DMS153 treated with DMSO at 0.1 percent for 48 hours (cell line): ENCODE results near the gene RPS28.
"Not testable (repeated sequence)": the region's sequence is repeated elsewhere in the genome, so short reads cannot be mapped to it uniquely, and the experiment has no call there.

ENCODE experiments used
- DNase-seq: peaks from one replicate; lab custom pipeline; 2025; ENCODE audit not compliant: unreplicated experiment; lab: John Stamatoyannopoulos, UW

The RPS28 gene

DNA sequence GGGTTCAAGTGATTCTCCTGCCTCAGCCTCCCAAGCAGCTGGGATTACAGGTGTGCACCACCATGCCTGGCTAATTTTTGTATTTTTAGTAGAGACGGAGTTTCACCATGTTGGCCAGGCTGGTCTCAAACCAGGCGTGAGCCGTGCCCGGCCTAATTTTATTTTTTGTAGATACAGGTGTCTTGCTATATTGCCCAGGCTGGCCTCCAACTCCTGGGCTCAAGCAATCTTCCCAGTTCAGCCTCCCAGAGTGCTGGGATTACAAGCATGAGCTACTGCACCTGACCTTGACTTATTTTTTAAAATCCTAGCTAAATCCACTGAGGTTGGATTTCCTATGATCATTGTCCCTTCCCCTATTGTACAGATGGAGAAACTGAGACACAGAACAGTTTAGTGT is 20.2 kb downstream of the RPS28 start:
- not testable (repeated sequence) for DNase-seq

DNA sequence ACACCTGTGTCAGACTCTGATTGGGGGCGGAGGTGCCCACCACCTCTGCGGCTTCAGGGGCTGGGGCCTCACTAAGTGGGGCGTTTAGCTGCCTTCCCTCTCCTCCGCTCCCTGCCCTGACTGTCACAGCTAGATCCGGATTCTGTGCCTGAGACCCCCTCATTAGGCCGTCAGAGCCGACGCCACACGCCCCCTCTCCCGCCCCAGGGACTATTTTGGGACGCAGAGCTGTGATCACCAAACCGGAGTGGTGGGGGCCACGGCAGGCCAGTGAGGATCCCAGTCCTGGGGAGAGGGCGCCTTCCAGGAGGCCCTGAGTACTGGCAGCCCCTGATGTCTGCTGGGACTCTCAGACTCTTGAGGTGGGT is 21.0 kb downstream of the RPS28 start:
- DNase-seq = no peak

DNA sequence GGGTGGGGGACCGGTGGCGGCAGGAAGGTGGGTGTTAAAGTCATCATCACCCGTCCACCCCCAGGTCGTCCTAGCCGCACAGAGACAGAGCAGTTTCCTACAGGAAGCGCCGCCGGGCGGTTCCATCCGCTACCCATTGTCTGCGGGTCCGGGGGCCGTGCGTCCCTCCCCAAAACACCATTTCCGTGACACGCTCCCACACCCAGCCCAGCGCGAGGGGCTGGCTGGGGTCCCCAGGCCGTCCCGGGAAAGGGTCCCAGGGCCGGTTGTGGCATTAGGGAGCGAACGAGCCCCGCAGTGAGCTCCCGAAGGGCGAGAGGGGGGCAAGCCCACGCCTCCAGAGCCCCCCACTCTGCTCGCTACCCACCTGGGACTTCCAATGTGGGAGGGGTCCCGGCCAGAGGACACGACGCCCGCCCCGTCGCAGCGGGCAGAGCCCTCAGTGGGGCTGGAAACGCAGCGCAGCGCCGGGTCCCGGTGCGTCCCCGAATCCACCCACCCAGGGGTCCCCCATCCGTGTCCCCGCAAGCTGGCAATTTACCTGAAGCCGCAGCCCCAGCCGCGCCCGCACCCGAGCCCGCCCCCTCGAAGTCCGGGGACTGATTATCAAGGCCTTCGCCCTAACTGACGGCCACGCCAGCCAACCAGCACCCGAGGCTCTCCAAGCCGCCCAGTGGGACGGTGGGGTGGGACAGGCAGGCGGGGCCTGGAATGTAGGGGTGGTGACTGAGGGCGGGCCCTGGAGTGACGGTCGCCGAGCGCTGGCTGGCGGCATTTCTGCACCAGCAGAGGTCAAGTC is 21.6 kb downstream of the RPS28 start, which contains the start of gene KANK3:
Gene KANK3, minus strand, starts transcription at position 579 of the 799 bp plus-strand sequence. CDS start 5,434 bp downstream, outside the sequence.
- DNase-seq = peak; percentile 71

DNA sequence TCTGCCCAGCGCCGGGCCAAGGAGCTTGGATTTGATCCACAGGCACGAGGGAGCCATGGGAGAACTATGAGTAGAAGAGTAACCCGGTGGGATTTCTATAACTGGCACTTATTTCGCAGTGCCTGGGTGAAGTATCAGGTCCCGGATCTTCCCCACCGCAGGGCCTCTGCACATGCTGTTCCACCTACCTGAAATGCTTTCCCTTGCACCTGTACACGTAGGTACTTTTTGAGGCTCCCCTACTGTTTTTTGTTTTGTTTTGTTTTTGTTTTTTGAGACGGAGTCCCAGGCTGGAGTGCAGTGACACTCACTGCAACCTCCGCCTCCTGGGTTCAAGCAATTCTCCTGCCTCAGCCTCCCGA is 22.2 kb downstream of the RPS28 start:
- DNase-seq = no peak

DNA sequence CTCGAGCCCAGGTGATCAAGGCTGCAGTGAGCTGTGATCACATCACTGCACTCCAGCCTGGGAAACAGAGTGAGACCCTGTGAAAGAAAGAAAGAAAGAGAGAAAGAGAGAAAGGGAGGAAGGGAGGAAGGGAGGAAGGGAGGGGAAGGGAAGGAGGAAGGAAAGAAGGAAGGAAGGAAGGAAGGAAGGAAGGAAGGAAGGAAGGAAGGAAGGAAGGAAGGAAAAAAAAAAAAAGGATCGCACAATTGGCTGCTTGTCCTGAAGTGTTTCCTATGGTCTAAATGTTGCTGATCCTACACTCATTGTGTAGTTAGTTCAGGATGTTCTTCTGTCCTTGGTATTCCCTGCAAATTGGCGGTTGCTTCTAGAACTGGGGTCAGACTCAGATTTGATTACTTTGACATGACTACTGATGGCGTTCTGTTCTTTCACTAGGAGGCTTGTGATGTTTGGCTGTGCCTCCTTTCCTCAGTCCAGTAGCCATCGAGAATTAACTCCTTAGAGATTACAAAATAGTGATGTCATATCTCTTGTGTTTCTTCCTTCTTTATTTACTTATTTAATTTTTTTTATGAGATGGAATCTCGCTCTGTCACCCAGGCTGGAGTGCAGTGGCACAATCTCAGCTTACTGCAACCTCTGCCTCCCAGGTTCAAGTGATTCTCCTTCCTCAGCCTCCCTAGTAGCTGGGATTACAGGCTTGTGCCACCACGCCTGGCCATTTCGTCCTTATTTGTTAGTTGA is 28.5 kb downstream of the RPS28 start:
- not testable (repeated sequence) for DNase-seq

DNA sequence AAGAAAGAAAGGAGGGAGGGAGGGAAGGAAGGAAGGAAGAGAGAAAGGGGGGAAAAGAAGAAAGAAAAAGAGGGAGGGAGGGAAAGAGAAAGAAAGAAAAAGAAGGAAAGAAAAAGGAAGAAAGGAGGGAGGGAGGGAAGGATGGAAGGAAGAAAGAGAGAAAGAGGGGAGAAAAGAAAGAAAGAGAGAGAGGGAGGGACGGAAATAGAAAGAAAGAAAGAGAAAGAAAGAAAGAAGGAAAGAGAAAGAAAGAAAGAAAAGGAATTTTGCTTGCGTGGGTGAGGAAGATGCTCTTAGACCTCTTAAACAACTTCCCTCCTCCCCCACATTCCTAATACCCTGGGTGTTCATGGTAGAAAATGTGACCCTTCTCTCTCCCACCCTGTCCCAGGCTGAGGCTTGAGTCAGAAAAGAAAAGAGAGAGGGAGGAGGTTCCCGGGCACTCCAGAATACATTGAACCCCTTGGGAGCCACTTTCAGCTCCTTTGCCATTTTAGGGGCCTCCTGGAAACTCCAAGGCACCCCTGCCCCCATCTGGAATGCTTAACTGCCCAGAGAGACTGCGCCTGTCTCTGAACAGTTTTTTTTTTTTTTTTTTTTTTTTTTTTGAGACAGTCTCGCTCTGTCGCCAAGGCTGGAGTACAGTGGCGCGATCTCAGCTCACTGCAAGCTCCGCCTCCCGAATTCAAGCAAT is 31.0 kb downstream of the RPS28 start:
- no peak for DNase-seq

DNA sequence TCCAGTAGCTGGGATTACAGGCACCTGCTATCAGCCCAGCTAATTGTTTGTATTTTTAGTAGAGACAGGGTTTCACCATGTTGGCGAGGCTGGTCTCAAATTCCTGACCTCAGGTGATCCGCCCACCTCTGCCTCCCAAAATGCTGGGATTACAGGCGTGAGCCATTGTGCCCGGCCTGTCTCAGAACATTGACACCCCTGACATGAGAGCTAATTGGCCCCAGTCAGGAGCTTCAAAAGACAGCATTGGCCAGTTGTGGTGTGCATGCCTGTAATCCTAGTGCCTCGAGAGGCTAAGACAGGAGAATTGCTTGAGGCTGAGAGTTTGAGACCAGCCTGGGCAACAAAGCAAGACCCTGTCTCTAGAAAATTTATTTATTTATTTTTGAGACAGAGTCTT is 31.5 kb downstream of the RPS28 start:
- DNase-seq = not testable (repeated sequence)

DNA sequence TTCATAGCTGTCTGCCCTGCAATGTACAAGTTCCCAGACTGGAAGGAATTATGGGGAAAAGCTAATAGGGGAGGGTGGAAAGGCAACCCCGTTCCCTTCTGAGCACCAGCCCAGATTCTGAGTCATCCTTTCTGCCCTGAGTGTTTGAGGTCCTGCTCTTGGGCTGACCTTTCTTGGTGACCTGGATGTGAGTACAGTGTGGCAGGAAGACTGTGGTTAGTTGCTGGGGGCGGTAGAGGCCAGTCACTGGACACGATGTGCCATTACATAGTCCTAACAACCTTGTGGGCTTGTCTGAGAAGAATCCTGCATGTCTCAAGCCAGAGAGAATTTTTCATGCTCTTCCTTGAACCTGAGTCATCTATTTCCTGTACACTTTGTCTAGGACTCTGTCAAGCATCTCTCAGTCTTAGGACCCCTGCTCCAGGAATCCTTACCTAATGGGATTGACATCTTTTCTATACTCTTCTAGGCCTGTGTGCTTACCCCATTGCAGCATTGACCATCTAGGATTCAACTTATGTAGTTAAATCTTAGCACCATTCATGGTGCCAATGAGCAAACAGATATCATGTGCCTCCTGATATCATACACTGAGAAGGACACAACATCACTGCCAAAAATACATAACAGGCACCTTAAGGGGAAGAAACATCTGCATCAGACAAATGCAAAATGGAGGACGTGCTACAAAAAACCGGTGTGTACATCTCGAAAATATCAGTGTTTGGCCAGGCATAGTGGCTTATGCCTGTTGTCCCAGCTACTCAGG is 34.5 kb downstream of the RPS28 start:
- DNase-seq = no peak

DNA sequence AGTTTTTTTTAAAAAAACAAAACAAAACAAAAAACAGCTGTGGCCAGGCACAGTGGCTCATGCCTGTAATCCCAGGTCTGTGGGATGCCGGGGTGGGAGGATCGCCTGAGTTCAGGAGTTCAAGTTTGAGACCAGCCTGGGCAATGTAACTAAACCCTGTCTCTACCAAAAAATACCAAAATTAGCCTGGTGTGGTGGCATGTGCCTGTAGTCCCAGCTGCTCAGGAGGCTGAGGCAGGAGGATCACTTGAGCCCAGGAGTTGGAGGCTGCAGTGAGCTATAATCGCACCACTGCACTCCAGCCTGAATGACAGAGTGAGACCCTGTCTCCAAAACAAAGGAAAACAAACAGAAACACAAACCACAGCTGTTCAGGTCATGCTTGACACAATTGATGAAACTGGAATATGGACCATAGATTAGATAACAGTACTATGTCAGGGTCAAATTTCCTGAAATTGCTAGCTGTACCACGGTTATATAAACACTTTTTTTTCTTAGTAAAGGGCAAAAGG is 35.8 kb downstream of the RPS28 start:
- no peak for DNase-seq

DNA sequence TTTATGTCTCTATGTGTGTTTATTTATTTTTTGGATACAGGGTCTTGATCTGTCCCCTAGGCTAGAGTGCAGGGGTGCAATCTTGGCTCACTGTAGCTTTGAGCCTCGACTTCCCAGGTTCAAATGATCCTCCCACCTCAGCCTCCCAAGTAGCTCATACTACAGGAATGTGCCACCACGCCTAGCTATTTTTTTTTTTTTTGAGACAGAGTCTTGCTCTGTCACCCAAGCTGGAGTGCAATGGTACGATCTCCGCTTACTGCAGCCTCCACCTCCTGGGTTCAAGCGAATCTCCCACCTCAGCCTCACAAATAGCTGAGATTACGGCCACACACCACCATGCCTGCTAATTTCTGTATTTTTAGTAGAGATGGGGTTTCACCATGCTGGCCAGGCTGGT is 37.7 kb downstream of the RPS28 start:
- DNase-seq = no peak

DNA sequence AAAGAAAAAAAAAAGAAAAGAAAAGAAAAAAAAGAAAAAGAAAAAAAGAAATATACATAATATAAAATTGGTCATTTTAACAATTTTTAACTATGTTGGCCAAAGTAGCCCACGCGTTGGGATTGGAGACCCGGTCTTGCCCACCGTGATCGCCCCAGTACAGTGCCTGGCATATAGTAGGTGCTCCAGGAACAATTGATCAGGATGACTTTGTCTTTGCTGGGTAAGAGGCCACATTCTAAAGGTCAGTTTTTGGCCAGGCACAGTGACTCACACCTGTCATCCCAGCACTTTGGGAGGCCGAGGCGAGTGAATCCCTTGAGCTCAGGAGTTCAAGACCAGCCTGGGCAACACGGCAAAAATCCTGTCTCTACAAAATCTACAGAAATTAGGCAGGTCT is 38.9 kb downstream of the RPS28 start:
- no peak for DNase-seq

DNA sequence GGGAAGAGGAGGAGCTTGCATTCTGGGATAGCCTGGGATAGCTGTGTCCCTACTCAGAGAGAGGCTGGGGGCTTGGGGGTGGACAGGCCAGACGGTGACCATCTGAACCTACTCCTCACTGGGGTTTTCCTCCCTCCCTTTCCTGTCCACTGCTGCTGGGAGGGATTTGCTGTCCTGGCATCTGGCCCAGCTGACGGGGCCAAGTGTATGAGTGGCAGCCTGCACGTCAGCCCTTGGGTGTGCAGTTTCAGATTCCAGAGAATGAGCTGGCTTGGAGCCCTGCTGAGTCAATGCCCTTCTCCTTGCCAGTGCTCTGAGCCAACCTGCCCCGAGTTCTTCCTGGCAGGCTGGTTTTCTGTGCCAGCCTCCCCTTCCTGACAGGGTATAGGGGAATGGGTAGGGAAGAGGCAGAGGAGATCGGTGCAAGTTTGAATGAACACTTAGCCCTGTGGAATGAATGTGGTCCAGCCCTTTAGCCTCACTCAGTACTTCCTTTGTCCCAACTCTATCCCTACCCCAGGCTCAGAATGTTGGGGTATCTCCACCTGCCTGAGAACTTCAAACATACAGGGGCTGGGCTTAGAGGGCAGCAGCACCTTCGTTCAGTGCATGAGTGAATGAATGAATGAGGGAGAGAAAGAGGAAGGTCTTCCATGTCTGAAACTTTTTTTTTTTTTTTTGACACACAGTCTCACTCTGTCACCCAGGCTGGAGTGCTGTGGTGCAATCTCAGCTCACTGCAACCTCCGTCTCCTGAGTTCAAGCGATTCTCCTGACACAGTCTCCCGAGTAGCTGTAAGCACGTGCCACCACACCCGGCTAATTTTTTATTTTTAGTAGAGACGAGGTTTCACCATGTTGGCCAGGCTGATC is 40.9 kb downstream of the RPS28 start:
- peak; percentile 63 for DNase-seq

DNA sequence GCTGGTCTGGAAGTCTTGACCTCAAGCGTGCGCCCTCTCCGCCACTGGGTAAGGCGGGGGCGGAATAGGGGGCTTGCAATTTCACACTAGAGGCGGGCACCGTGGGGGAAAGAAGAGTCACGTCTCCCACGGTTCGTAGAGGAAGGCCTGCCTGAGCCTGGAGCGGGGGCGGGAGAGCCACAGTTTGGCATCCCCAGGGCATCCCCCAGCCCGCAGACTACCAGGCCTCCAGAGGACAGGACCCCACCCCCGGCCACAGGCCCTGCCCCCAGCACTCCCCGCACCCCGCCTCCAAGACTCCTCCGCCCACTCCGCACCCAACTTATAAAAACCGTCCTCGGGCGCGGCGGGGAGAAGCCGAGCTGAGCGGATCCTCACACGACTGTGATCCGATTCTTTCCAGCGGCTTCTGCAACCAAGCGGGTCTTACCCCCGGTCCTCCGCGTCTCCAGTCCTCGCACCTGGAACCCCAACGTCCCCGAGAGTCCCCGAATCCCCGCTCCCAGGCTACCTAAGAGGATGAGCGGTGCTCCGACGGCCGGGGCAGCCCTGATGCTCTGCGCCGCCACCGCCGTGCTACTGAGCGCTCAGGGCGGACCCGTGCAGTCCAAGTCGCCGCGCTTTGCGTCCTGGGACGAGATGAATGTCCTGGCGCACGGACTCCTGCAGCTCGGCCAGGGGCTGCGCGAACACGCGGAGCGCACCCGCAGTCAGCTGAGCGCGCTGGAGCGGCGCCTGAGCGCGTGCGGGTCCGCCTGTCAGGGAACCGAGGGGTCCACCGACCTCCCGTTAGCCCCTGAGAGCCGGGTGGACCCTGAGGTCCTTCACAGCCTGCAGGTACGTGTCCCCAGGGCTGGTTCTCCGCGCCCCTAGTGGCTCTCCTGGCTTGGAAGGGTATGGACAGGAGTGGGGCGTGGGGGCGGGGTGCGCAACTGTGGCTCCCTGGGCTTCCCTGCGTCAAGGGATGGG is 42.8 kb downstream of the RPS28 start, which contains the start of gene ANGPTL4:
Gene ANGPTL4, plus strand, starts transcription at position 353 of the 969 bp plus-strand sequence. Its CDS starts 167 bp downstream, at position 520.
- DNase-seq = no peak

DNA sequence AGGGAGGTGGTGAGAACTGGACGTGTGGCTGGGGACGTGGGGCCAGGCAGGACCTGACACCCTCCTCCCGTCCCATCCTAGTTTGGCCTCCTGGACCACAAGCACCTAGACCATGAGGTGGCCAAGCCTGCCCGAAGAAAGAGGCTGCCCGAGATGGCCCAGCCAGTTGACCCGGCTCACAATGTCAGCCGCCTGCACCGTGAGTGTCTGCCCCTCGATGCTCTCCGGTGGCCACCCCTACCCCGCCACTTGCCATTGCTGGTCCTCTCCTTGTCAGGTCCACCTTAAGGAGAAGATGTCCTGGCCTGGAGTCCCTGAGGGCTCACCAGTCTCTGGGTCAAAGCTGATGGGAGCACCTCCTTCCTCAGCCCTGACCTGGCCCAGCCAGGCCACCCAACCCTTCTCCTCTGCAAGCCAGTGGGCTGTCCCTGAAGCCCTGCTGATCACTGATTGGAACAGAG is 44.9 kb downstream of the RPS28 start:
- DNase-seq = no peak

DNA sequence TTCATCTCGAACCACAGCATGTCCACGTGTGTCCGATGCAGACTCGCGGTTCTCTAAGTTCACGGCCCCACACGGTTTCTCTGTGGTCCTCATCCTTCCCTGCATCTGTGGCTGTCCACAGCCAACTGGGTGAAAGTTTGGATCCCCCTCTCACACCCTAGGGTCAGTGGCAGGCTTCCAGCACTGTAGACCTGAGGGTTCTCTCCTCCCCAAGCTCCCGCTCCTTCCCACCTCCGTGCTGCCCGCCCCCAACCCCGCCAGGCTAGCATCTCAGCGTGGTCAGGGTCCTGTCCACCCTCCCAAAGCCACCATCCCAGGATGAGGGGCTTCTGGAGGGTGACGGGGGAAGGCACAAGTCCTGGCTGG is 45.6 kb downstream of the RPS28 start:
- DNase-seq = no peak

DNA sequence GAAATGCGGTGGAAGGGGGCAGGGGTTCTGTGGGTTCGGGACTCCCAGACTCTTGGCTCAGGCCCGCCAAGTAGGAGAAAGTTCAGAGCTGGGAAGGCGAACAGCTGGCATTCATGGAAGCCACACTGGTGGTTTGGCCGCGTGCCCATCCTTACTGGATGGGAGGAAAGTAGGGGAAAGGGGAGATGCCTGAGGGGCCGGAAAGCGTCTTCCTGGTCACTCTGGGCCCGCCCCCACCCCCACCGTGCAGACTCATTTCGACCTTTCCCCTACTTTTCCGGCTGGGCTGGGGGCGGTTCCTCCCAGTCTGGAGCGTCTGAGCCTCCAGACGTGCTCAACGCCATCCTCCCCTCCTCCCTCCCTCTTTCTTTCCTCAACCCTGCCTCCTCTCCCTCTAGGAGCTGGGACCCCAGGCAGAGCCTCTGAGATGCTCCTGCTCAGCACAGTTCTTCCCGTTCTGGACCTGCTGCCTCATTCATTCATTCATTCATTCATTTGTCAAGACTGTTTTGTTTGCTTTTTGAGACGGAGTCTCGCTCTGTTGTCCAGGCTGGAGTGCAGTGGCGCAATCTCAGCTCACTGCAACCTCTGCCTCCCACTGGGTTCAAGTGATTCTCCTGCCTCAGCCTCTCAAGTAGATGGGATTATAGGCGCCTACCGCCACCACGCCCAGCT is 46.2 kb downstream of the RPS28 start:
- DNase-seq = peak; percentile 11

DNA sequence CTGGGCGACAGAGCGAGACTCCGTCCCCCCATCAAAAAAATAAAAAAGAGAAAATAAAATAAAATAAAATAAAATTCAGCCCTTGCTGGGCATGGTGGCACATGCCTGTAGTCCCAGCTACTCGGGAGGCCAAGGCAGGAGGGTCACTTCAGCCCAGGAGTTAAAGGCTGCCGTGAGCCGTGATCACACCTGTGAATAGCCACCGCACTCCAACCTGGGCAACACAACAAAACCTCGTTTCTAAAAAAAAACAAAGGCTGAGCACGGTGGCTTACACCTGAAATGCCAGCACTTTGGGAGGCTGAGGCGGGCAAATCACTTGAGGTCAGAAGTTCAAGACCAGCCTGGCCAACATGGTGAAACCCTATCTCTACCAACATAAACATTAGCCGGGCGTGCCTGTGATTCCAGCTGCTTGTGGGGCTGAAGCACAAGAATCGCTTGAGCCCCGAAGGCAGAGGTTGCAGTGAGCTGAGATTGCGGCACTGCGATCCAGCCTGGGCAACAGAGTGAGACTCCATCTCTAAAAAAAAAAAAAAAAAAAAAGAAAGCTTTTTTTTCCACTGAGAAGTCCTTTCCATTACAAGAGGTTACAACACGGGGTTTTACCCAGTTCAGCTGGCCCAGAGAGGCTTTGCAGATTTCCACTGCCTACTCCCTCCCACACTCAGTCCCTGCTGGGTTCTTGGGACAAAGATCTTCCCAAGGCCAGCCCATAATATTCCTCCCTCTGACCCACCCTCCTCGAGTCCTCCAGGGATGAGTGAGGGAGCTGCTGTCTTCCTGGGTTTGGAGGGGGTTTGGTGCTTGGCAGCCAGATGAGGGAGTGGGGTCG is 49.1 kb downstream of the RPS28 start:
- DNase-seq = no peak
